ENCODE measurements around the gene LBHD2. TPM values are rescaled to one million over a fixed set of nuclear protein-coding genes. Genes with fewer than 3 reads are reported as not detected.
A peak's percentile ranks its signal among the peaks of the same experiment; 100 is the strongest.

Gene LBHD2
- total and polyA plus RNA-seq, 2 of the 13 experiments (the other 11 are each of a cell fraction or from before 2014, with no cell fraction given), result 0.67 to 1.00 TPM

GRCh38 chr14:103104654-103105452 is 20.8 kb downstream of the LBHD2 start (continued):
- peak; percentile 93; the same call in 1 of the 2 replicates for TF ChIP-seq FUBP1 (CRISPR knock-in tag; IDR thresholded peaks at IDR 0.05; ENCODE audit: borderline replicate concordance)
- TF ChIP-seq, protein P1, sequence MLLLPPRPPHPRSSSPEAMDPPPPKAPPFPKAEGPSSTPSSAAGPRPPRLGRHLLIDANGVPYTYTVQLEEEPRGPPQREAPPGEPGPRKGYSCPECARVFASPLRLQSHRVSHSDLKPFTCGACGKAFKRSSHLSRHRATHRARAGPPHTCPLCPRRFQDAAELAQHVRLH (CRISPR knock-in tag; IDR thresholded peaks at IDR 0.05; ENCODE audit: borderline replicate concordance, low read depth), result peak; percentile 68; the same call in 1 of the 2 replicates
- TF ChIP-seq MNT (IDR thresholded peaks at IDR 0.05), result peak; percentile 19; the same call in 1 of the 2 replicates
- no peak for TF ChIP-seq KDM5A (IDR thresholded peaks at IDR 0.05; ENCODE audit: borderline replicate concordance, low read length)
- TF ChIP-seq IRF2 (CRISPR knock-in tag; IDR thresholded peaks at IDR 0.05), result no peak
- TF ChIP-seq FOXA1 (IDR thresholded peaks at IDR 0.05), result no peak
- TF ChIP-seq FOXA1 (CRISPR knock-in tag; IDR thresholded peaks at IDR 0.05), result no peak
- no peak for TF ChIP-seq IKZF1 (IDR thresholded peaks at IDR 0.05)
- no peak for TF ChIP-seq ZKSCAN8 (CRISPR knock-in tag; IDR thresholded peaks at IDR 0.05; ENCODE audit: borderline replicate concordance)
- no peak for TF ChIP-seq HNRNPL (IDR thresholded peaks at IDR 0.05; ENCODE audit: low read depth, low read length)
- 0 out of 2 replicates have a peak, but pooled peaks have one; percentile 75 for TF ChIP-seq SAFB2 (CRISPR knock-in tag; IDR thresholded peaks at IDR 0.05; ENCODE audit: borderline replicate concordance, low read depth)
- no peak for TF ChIP-seq TOE1 (CRISPR knock-in tag; IDR thresholded peaks at IDR 0.05)
- no peak for TF ChIP-seq RORA (CRISPR knock-in tag; IDR thresholded peaks at IDR 0.05)
- peak; percentile 27; the same call in 1 of the 2 replicates for TF ChIP-seq ZNF547 (CRISPR knock-in tag; IDR thresholded peaks at IDR 0.05)
- no peak for TF ChIP-seq RFX1 (IDR thresholded peaks at IDR 0.05)
- no peak for TF ChIP-seq ISX (CRISPR knock-in tag; conservative IDR thresholded peaks at IDR 0.05)
- TF ChIP-seq ZNF589 (CRISPR knock-in tag; conservative IDR thresholded peaks at IDR 0.05), result peak; percentile 91
- TF ChIP-seq NBN (conservative IDR thresholded peaks at IDR 0.05), result 0 out of 2 replicates have a peak, but pooled peaks have one; percentile 41
- TF ChIP-seq ZNF331 (CRISPR knock-in tag; IDR thresholded peaks at IDR 0.05), result peak; percentile 63
- TF ChIP-seq ZNF205 (CRISPR knock-in tag; IDR thresholded peaks at IDR 0.05), result peak; percentile 41; the same call in 1 of the 2 replicates
- TF ChIP-seq RXRB (CRISPR knock-in tag; IDR thresholded peaks at IDR 0.05; ENCODE audit: borderline replicate concordance), result peak; percentile 31; the same call in 1 of the 2 replicates
- TF ChIP-seq HNRNPK (IDR thresholded peaks at IDR 0.05; ENCODE audit: low read depth, low read length, poor library complexity, severe bottlenecking), result peak; percentile 82
